Left lung (tissue), 10 donors: ENCODE results near the gene PPP1R1C. TPM values are rescaled to one million over a fixed set of nuclear protein-coding genes. Genes with fewer than 3 reads are reported as not detected.

Source experiments
- ATAC-seq: fragments of 200-7000 bp; cut with Tn5 transposase; one replicate; pipeline ENCODE4 v1.9.1; 2020; ENCODE audit warnings: moderate library complexity
- DNase-seq, 4 donors: peaks; one replicate each; pipeline ENCODE4 v3.0.0-alpha.2; 2013 to 2020
- H3K27ac ChIP-seq, 2 donors: fragments of 200-600 bp; sonication (generic) in 1 of 2; one replicate each; pipeline versions ENCODE4 v1.5.0 to v1.8.0; 2020 to 2021
- H3K27me3 ChIP-seq, 2 donors: fragments of 200-600 bp; sonication (generic) in 1 of 2; one replicate each; pipeline versions ENCODE4 v1.5.0 to v1.8.0; 2020 to 2021
- H3K36me3 ChIP-seq, 2 donors: fragments of 200-600 bp; sonication (generic) in 1 of 2; one replicate each; pipeline versions ENCODE4 v1.5.0 to v1.8.0; 2020 to 2021
- H3K4me1 ChIP-seq, 2 donors: fragments of 200-600 bp; one replicate each; pipeline ENCODE4 v1.8.0; 2021
- H3K4me3 ChIP-seq, 2 donors: fragments of 200-600 bp; sonication (generic) in 1 of 2; one replicate each; pipeline versions ENCODE4 v1.5.0 to v1.8.0; 2020 to 2021; ENCODE audit warnings: mild to moderate bottlenecking in 1 of 2
- H3K9me3 ChIP-seq, 2 donors: fragments of 200-600 bp; sonication (generic) in 1 of 2; one replicate each; pipeline versions ENCODE4 v1.5.0 to v1.8.0; 2020 to 2021
- CTCF ChIP-seq, 2 donors: fragments of 200-600 bp; sonication (generic) in 1 of 2; IDR thresholded peaks; one replicate each; pipeline versions ENCODE4 v1.5.0 to v1.8.0; 2021; ENCODE audit warnings: antibody characterized with exemption in 2 of 2
- intact Hi-C, 2 donors: fragments of 100-400 bp; cut with DNase I; formaldehyde crosslinking; loops; one replicate each; pipeline versions ENCODE4 v1.11.2 to v1.14.2; 2022
- polyA plus RNA-seq, 6 donors: library from polyadenylated mRNA; unstranded; fragments of 120-200 nt; gene quantifications; one replicate each; pipeline ENCODE4 v1.2.1, GENCODE V29; 2013; ENCODE audit not compliant: insufficient read length in 6 of 6
- total RNA-seq, 2 donors: library from RNA; stranded (reverse); fragmentation: NEBNext Ultra II Directional; extraction: Animal tissue kit (Norgen Biotek cat#: 25700); gene quantifications; one replicate each; pipeline ENCODE4 v1.2.1, GENCODE V29; 2021
- donor health status: DM: no; HTN: yes; CAD: no.
- donor health status: DM: no; HTN: no; CAD: no.

PPP1R1C gene
- total and polyA plus RNA-seq, 8 donors: 0.79 to 11.8 (median 2.8) TPM

DNA sequence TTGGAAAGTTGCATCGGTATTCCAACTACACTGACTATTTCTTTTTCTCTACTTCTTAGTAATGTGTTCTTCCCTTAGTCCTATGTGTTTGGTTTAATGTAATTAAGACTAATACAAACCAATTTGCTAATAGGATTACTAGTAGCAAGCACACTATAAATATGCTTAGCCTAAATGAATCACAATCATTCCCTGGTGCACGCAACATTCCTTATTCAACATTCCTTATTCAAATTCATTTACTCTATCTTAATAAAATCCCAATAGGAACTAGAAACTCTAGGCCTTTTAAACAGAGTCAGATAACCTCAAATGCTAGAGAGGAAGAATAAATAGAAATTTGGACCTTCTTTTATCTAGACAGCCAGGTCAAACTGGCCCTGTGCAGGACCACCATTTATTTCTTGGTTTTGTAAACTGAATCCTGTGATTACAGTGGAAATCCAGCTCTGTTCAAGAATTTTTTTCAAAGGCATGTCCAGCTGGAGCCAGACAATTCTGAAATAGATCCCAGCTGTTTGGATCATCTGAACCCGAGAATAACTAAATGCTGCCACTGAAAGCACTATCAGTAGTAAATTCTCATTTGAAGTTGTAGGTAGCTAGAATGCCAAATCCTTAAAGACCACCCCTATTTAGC is 103.1 kb downstream of the PPP1R1C start:
- DNase-seq (peak in 1 of 4 donors; percentile 48), ATAC-seq (no peak)
- intact Hi-C loops: no loop called here
- Histone ChIP-seq H3K27me3 (no peaks in the 10 kb centered on the region), H3K9me3 (peaks cover 0 to 3% of the 10 kb centered on the region in 2 donors), H3K4me3 (no peak overlapping the region), H3K4me1 (no peaks in the 10 kb centered on the region), H3K27ac (no peak overlapping the region), H3K36me3 (no peaks in the 10 kb centered on the region)
- no peak for TF ChIP-seq CTCF (IDR thresholded peaks at IDR 0.05)

- no peak for TF ChIP-seq CTCF (IDR thresholded peaks at IDR 0.05)
- ATAC-seq (no peak), DNase-seq (no peak)
- Histone ChIP-seq H3K9me3 (peaks cover 0 to 3% of the 10 kb centered on the region in 2 donors), H3K4me3 (no peak overlapping the region), H3K36me3 (no peaks in the 10 kb centered on the region), H3K4me1 (no peaks in the 10 kb centered on the region), H3K27me3 (no peaks in the 10 kb centered on the region), H3K27ac (no peak overlapping the region)
- intact Hi-C loops: no loop called here
Measured at GRCh38 chr2:182090486-182090885, 104.8 kb downstream of the PPP1R1C start.

GRCh38 chr2:182097571-182098164 is 112.0 kb downstream of the PPP1R1C start:
- H3K36me3 ChIP-seq: no peaks in the 10 kb centered on the region
- H3K4me1 ChIP-seq: no peaks in the 10 kb centered on the region
- DNase-seq (no peak), ATAC-seq (no peak)
- peaks cover 0 to 3% of the 10 kb centered on the region in 2 donors for H3K9me3 ChIP-seq
- intact Hi-C loops: no loop called here
- no peak overlapping the region for H3K4me3 ChIP-seq
- no peak for TF ChIP-seq CTCF (IDR thresholded peaks at IDR 0.05)
- no peaks in the 10 kb centered on the region for H3K27me3 ChIP-seq
- no peak overlapping the region for H3K27ac ChIP-seq

DNA sequence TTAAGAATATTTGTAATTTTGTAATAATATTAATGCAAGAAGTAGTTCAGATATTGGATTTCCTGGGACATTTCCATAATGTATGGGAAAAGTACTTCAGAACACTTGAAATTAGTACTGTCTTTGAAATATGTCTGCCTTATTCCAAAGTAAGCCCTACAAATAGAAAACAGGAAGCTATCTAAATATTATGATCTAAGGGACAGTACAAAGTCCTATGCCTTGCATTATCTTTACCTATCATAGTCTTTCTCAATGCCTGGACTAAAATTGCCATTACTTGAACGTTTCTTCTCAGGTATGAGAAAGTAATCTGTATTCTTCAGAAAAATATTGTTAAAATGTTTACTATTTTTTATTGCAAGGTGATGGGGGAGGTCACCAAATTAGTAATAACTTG is 113.0 kb downstream of the PPP1R1C start:
- Histone ChIP-seq H3K27me3 (no peaks in the 10 kb centered on the region), H3K36me3 (no peaks in the 10 kb centered on the region), H3K4me3 (no peak overlapping the region), H3K4me1 (no peaks in the 10 kb centered on the region), H3K9me3 (peaks cover 0 to 2% of the 10 kb centered on the region in 2 donors), H3K27ac (no peak overlapping the region)
- ATAC-seq: no peak
- DNase-seq: no peak
- TF ChIP-seq CTCF (IDR thresholded peaks at IDR 0.05): no peak
- intact Hi-C loops: no loop called here

GRCh38 chr2:182101263-182101662 is 115.6 kb downstream of the PPP1R1C start:
- H3K4me1 ChIP-seq: no peaks in the 10 kb centered on the region
- no peak overlapping the region for H3K27ac ChIP-seq
- DNase-seq (no peak), ATAC-seq (no peak)
- no peak overlapping the region for H3K4me3 ChIP-seq
- no peak for TF ChIP-seq CTCF (IDR thresholded peaks at IDR 0.05)
- H3K27me3 ChIP-seq: no peaks in the 10 kb centered on the region
- H3K36me3 ChIP-seq: no peaks in the 10 kb centered on the region
- H3K9me3 ChIP-seq: no peaks in the 10 kb centered on the region
- intact Hi-C loops: no loop called here
